Chondrocyte (in vitro differentiated cells): ENCODE results near the gene GRIA3. TPM values are rescaled to one million over a fixed set of nuclear protein-coding genes. Genes with fewer than 3 reads are reported as not detected.

Source experiments
- DNase-seq: peaks from one replicate; pipeline ENCODE4 v3.0.0; 2021; ENCODE audit warnings: mixed read lengths, low spot score
- H3K27ac Mint-ChIP-seq: one replicate; pipeline ENCODE4 v1.8.0; 2021; ENCODE audit warnings: mild to moderate bottlenecking, moderate library complexity, mixed read lengths; ENCODE audit not compliant: unreplicated experiment
- H3K27me3 Mint-ChIP-seq: 2 replicates; pipeline ENCODE4 v1.8.0; 2021; ENCODE audit warnings: low read depth, mixed read lengths
- H3K36me3 Mint-ChIP-seq: 2 replicates; pipeline ENCODE4 v1.8.0; 2021; ENCODE audit warnings: low read depth, mixed read lengths
- H3K4me1 Mint-ChIP-seq: 2 replicates; pipeline ENCODE4 v1.8.0; 2021; ENCODE audit warnings: low read depth, mild to moderate bottlenecking, mixed read lengths
- H3K4me3 Mint-ChIP-seq: one replicate; pipeline ENCODE4 v1.8.0; 2021; ENCODE audit warnings: mild to moderate bottlenecking, moderate library complexity, mixed read lengths; ENCODE audit not compliant: unreplicated experiment
- H3K9me3 Mint-ChIP-seq: 2 replicates; pipeline ENCODE4 v1.8.0; 2021; ENCODE audit warnings: low read depth, mixed read lengths
- total RNA-seq: library from RNA; stranded (reverse); gene quantifications from 3 replicates; pipeline ENCODE4 v1.2.1, GENCODE V29; 2021
- TF ChIP-seq, protein P1 (sequence below): fragments of 200-600 bp; sonication (generic); IDR thresholded peaks from 2 replicates; pipeline ENCODE4 v1.5.0; 2021; ENCODE audit warnings: antibody characterized with exemption, mild to moderate bottlenecking, moderate library complexity

Gene GRIA3
- total RNA-seq, 1 donor from 2014 or later, result not detected

DNA sequence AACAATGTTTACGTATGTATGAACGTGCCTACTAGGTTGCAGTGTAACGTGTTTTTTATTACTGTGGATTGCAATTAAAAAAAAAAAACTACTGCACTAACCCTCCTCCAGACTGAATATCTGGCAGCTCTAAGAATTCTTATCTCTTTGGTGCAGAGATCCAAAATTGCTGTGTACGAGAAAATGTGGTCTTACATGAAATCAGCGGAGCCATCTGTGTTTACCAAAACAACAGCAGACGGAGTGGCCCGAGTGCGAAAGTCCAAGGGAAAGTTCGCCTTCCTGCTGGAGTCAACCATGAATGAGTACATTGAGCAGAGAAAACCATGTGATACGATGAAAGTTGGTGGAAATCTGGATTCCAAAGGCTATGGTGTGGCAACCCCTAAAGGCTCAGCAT is 280.6 kb downstream of the GRIA3 start:
- H3K36me3 Mint-ChIP-seq, result no peaks in the 10 kb centered on the region
- peaks cover 21% of the 10 kb centered on the region for H3K9me3 Mint-ChIP-seq
- H3K27me3 Mint-ChIP-seq, result peaks cover 2% of the 10 kb centered on the region
- no peaks in the 10 kb centered on the region for H3K4me1 Mint-ChIP-seq
- no peak overlapping the region for H3K27ac Mint-ChIP-seq
- TF ChIP-seq, protein P1, sequence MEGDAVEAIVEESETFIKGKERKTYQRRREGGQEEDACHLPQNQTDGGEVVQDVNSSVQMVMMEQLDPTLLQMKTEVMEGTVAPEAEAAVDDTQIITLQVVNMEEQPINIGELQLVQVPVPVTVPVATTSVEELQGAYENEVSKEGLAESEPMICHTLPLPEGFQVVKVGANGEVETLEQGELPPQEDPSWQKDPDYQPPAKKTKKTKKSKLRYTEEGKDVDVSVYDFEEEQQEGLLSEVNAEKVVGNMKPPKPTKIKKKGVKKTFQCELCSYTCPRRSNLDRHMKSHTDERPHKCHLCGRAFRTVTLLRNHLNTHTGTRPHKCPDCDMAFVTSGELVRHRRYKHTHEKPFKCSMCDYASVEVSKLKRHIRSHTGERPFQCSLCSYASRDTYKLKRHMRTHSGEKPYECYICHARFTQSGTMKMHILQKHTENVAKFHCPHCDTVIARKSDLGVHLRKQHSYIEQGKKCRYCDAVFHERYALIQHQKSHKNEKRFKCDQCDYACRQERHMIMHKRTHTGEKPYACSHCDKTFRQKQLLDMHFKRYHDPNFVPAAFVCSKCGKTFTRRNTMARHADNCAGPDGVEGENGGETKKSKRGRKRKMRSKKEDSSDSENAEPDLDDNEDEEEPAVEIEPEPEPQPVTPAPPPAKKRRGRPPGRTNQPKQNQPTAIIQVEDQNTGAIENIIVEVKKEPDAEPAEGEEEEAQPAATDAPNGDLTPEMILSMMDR, result no peak
- DNase-seq, result no peak
- no peak overlapping the region for H3K4me3 Mint-ChIP-seq

DNA sequence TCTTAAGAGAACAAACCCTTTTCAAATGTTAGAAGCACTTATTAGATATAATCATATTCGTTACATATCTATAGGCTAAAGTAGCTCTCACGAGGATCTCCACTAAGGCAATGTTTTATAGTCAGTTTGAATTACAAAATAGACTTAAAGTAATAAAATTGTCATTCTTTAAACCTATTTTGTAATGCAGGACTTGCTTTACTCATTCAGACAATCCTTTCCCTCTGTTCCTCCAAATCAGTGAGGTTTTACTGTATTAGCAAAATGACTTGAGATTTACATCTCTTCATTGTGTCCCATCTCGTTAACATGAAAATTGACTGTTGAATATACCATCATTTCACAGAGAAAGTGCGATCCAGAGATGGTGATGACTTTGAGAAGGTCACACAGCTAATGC is 284.4 kb downstream of the GRIA3 start:
- TF ChIP-seq, protein P1, result no peak
- H3K36me3 Mint-ChIP-seq, result no peaks in the 10 kb centered on the region
- peaks cover 22% of the 10 kb centered on the region for H3K9me3 Mint-ChIP-seq
- no peak for DNase-seq
- H3K4me1 Mint-ChIP-seq, result no peaks in the 10 kb centered on the region
- no peak overlapping the region for H3K27ac Mint-ChIP-seq
- peaks cover 3% of the 10 kb centered on the region for H3K27me3 Mint-ChIP-seq
- no peak overlapping the region for H3K4me3 Mint-ChIP-seq

DNA sequence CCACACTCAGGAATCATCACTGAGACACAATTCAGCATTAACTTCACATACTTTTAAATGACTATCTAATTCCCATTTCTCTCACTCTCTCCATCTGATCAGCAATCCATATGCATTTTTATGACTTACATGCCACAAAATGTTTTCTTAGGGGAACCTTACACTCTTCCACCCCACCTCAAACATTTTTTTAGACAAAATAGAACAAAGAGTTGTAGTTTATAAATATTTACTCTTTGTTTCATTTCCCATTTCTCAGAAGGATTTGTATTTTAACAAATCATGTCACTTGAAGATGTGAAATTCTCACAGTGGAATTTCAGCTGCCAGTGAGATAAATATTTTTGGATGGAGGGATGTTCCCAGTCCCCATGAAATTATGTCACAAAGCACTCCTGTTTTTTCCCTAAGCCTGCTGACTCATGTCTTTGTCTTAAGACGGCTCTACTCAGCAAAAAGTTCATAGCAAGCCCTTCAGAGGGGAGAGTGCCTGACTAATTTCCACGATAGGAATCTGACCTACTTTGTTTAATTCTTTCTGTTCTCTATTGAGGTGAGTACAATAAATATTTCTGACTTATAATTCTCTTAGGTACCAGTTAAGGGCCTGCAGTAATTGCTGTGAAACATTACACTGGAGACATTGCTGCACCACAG is 291.1 kb downstream of the GRIA3 start:
- TF ChIP-seq, protein P1, result no peak
- no peak for DNase-seq
- Mint-ChIP-seq H3K4me1 (no peaks in the 10 kb centered on the region), H3K27ac (no peak overlapping the region), H3K9me3 (peaks cover 13% of the 10 kb centered on the region), H3K27me3 (peaks cover 3% of the 10 kb centered on the region), H3K4me3 (no peak overlapping the region), H3K36me3 (no peaks in the 10 kb centered on the region)

DNA sequence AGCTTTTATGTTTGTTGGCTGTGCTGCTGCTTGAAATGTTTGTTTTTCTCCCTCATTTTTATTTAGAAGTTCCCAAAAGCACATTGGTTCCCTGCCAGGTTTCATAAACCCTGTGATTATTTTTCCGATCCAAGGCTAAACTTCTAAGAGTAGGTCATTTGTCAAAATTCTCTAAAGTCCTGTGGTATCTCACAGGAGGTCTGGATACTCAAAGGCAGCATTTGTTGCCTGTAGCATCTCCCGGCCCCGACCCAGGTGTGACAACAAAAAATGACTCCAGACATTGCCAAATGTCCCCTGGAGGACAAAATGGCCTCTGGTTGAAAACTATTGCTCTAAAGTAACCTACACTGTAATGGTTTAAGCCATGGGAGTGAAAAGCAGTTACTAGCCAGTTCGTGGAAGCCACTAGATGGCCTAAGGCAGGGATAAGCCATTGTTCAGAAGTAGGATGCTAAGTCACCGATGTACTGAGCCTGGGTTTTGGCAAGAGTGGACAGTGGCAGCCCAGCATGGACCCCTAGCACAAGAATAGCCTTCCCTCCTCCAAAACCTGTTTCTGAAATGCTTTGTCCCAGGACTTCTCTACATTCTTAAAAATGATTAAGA is 292.6 kb downstream of the GRIA3 start:
- DNase-seq, result no peak
- no peaks in the 10 kb centered on the region for H3K36me3 Mint-ChIP-seq

DNA sequence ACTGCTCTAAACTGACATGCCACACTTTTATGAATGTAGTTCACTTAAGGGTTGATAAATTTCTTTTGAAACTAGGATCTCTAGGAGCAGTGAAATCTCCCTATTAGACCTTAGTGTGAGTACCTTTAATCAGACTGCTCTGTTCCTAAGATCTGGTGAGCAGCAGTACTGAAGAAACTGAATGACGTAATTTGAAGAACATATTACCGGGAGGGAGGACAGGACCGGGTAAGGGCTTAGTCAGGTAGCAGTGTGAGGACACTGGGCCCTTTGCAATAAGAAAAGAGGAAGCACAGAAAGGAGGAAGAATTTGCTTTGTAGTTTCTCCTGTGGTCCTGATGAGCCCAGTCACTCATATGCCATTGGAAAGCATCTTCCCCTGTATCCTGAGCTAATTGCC is 293.6 kb downstream of the GRIA3 start:
- no peak for DNase-seq
- TF ChIP-seq, protein P1, result no peak
- H3K4me1 Mint-ChIP-seq, result no peaks in the 10 kb centered on the region
- H3K9me3 Mint-ChIP-seq, result peaks cover under 1% of the 10 kb centered on the region
- H3K27ac Mint-ChIP-seq, result no peak overlapping the region
- no peaks in the 10 kb centered on the region for H3K36me3 Mint-ChIP-seq
- peaks cover 3% of the 10 kb centered on the region for H3K27me3 Mint-ChIP-seq
- no peak overlapping the region for H3K4me3 Mint-ChIP-seq

More for the DNA sequence above, 292.6 kb downstream of the GRIA3 start:
- peaks cover 1% of the 10 kb centered on the region for H3K27me3 Mint-ChIP-seq
- H3K27ac Mint-ChIP-seq, result no peak overlapping the region
- TF ChIP-seq, protein P1, result no peak
- no peaks in the 10 kb centered on the region for H3K4me1 Mint-ChIP-seq
- H3K9me3 Mint-ChIP-seq, result peaks cover 8% of the 10 kb centered on the region
- H3K4me3 Mint-ChIP-seq, result no peak overlapping the region
